ENCODE measurements around the gene FGF18.
A peak's percentile ranks its signal among the peaks of the same experiment; 100 is the strongest.
"Not testable (repeated sequence)": the region's sequence is repeated elsewhere in the genome, so short reads cannot be mapped to it uniquely, and the experiment has no call there.

The FGF18 gene

GRCh38 chr5:171401167-171401947 lies 18.1 kb upstream of the FGF18 start:
- no peak for DNase-seq

- not testable (repeated sequence) for DNase-seq
Observed at GRCh38 chr5:171402751-171403150, 16.7 kb upstream of the FGF18 start.

DNA sequence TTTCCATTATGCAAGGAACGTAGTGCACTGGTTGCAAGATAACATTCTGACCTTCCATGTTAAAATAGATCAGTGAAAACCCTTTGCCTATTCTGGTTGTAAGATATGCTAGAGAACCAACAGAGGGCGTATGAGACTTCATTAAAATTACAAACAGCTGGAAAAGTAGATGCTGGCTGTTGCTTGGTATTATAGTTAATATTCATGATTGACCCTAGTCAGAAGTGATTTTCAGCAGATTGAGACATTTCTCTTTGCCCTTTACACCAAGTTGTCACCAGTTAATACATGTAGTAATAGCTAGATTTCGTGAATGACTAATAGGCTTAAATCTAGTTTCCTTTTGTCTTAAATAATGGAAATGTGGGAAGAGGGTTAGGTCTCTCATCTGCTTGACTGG lies 13.8 kb upstream of the FGF18 start:
- DNase-seq = no peak

GRCh38 chr5:171407234-171407633 lies 12.2 kb upstream of the FGF18 start:
- no peak for DNase-seq

- DNase-seq = no peak
Observed at GRCh38 chr5:171409164-171410136, 10.0 kb upstream of the FGF18 start.

DNA sequence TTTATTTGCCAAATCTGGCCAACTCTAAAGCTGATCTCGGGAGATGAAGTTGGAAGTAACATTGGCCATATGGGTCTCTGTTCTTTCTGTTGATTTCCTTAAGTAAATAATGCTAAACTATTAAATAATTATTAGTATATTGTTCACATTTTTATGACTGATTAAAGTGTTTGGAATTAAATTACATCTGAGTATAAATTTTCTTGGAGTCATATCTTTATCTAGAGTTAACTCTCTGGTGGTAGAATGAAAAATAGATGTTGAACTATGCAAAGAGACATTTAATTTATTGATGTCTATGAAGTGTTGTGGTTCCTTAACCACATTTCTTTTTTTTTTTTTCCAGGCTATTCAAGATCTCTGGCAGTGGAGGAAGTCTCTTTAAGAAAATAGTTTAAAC lies 9.3 kb upstream of the FGF18 start:
- no peak for DNase-seq

DNA sequence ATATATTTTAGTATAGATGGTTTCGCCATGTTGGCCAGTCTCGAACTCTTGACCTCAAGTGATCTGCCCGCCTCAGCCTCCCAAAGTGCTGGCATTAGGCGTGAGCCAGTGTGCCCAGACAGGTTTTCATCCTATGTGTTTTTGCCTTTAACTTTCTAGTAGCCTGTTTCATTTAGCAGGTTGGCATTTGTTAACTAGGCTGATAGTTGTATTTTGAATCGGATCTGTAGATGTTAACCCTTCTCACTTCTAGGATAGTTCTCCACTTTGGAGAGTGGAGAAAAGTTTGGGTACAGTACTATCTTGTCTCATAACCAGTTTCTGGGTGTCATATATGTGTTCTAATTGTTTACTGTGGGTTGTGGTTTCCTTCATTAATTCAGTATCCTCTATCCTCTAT lies 7.3 kb upstream of the FGF18 start:
- no peak for DNase-seq

DNA sequence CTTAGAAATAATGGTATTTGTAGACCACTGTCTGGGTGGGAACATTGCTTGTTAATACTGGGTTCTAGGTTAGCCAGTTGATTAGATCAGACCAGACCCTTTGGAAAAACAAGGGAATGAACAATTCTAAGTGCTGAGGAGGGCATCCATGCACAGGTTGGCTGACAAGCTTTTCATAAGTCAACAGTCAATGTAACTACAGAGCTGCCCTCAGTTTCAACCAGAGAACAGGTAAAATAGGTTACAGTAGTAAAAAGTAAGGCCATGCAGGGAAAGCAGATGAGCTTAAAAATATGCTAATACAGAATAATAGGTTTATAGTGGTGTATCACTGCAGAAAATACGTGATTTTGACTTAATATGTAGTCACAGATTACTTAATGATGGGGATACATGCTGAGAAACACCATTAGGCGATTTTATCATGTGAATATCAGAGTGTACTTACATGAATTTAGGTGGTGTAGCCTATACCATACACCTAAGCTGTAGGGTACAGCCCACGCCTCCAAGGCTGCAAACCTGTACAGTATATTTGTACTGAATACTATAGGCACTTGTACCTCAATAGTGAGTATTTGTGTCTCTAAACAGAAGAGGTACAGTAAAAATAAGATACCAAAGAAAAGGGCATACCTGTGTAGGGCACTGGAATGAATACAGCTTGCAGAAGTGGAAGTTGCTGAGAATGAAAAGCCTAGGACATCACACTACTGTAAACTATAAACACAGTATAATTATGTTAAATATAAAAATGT lies 6.1 kb upstream of the FGF18 start:
- no peak for DNase-seq

- not testable (repeated sequence) for DNase-seq
Observed at GRCh38 chr5:171413993-171414392, 5.5 kb upstream of the FGF18 start.

- DNase-seq = no peak
Observed at GRCh38 chr5:171415115-171415730, 4.2 kb upstream of the FGF18 start.

DNA sequence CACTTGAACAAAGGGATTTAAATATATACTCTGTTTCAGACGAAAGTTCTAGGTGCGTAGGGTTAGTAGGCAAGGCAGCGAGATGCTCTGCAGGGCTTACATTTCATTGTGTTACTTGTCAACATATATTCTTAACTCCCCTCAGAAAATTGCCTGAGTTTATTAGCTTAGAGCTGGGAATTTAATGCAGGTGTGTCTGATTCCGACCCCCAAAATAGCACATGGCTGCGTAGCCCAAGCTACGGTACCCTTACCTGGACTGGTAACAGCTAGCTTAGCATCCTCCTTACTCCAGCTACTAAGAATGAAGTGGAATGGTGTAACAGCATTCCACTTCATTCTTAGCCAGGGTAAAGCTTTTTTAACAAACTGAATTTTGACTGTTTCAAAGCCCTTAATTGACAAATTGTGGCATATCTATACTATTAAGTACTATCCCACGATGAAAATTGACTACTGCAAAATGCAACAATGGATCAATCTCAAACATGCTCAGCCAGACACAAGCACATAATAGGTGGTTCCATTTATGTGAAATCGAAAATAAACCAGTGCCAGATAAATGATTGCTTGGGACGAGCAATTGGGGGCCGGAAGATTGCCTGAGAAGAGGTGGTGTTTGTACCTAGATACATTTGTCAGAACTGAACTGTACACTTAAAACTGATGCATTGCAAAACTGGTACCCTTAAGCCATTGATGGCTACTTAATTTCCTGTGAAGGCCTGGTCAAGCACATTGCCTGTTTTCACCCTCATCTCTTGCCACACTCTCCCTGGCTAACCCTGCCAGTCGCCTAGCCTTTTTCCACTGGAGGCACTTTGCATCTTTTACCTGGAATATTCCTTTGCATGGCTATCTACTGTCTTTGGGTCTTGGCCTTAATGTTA lies 3.0 kb upstream of the FGF18 start:
- DNase-seq = no peak

- DNase-seq = peak; percentile 47
Observed at GRCh38 chr5:171418316-171418981, 998 bp upstream of the FGF18 start.

GRCh38 chr5:171419688-171420430 lies 412 bp downstream of the FGF18 start:
- no peak for DNase-seq

- no peak for DNase-seq
Observed at GRCh38 chr5:171420431-171421241, 1.2 kb downstream of the FGF18 start.

DNA sequence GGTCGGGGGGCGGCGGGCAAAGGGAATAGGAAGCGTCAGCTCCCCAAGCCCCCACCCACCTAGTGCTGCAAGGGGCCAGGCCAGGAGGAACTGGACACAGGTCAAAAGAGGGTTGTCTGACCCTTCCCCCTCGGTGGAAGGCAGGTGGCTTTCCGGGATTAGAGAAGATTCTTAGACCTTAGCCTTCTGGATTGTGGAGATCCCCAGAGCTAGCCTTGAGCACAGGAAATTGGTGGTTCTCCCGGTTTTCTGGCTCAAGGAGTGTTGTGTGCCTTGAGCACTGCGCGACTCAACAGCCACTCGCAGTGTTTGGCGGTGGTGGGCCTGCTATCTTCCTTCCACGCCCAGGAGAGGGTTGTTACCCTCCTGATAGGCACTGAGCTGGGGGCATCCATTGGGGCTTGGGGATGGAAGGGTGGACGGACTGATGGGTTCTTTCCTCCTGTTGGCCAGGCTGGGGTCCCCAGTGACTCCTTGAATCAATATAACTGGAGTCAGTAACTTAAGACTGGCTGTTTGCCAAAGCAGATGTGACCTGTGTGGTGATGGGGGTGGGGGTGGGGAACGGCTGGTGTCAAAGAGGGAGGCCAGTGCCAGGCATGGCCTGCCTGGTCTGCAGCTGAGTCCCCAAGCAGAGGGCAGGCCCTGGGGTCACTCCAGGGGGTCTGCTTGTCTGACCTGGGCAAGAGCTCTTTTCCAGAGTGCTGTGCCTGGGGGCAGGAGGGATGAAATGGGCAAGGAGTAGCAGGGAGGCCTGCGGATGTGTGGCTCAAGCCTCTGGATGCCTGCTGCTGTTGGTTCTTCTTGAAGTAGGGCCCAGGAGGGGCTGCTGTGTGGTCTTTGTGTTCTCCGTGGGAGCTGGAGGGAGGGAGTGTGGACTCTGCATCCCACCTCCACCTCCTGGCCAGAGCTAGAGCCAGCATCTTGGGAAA lies 2.1 kb downstream of the FGF18 start:
- DNase-seq = no peak

GRCh38 chr5:171422495-171422894 lies 3.0 kb downstream of the FGF18 start:
- no peak for DNase-seq

GRCh38 chr5:171422902-171423663 lies 3.6 kb downstream of the FGF18 start:
- DNase-seq = no peak
